ENCODE results near the gene LONP1. TPM values are rescaled to one million over a fixed set of nuclear protein-coding genes. Genes with fewer than 3 reads are reported as not detected.

The LONP1 gene
- total RNA-seq, 1 experiment from 2014 or later, result 113 TPM

DNA sequence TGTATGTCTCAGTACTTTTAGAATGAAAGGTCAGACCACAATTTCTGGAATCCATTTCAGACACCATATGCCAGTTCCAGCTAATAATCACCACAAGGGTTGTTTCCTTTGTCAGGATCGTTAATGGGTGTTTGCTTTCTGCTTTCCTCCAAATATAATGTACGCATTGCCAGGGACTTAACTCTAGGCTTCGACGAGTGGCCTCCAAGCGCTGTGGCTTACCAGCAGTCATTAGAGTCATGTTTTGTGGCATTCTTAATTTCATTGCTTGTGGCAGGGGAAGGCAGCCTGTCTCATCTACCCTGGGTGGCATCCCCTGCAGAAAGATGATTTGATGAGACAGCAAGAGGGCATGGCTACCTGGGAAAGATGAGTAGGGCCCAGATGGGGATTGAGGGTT is 74.5 kb downstream of the LONP1 start:
- no peak overlapping the region for H2BK15ac ChIP-seq (ENCODE audit: low read depth, low read length)
- no peak overlapping the region for H2BK12ac ChIP-seq (ENCODE audit: insufficient read length, low read depth, low read length)
- H3K27ac ChIP-seq (ENCODE audit: insufficient read length, low read depth, low read length), result no peak overlapping the region
- H3K56ac ChIP-seq (ENCODE audit: insufficient read length, low read depth, low read length), result no peak overlapping the region
- no peak overlapping the region for H2BK20ac ChIP-seq (ENCODE audit: low read depth, low read length, poor library complexity, severe bottlenecking)
- H4K91ac ChIP-seq (ENCODE audit: insufficient read length, low read depth, low read length), result no peak overlapping the region
- no peaks in the 10 kb centered on the region for H3K27me3 ChIP-seq (ENCODE audit: insufficient read depth, low read length)
- no peaks in the 10 kb centered on the region for H4K20me1 ChIP-seq (ENCODE audit: control insufficient read depth, insufficient read depth, insufficient read length)
- H3K23ac ChIP-seq (ENCODE audit: insufficient read length, low read depth, low read length), result no peak overlapping the region
- Mint-ChIP-seq H3K4me3 (no peak overlapping the region), H3K36me3 (ENCODE audit: insufficient read depth in 1 of 3, low read depth in 3 of 3) (peaks cover 43 to 86% (median 81%) of the 10 kb centered on the region in 3 experiments; a peak in 6 of 7 replicates), H3K9me3 (no peaks in the 10 kb centered on the region), H3K27me3 (ENCODE audit: low read depth) (no peaks in the 10 kb centered on the region), H3K4me1 (no peaks in the 10 kb centered on the region; a peak in 1 of 4 replicates), H3K27ac (peak overlapping the region in 1 of 3 experiments; percentile 7; a peak in 1 of 7 replicates)
- no peak for DNase-seq
- no peaks in the 10 kb centered on the region for H3K9me3 ChIP-seq (ENCODE audit: control insufficient read depth, low read depth, low read length)
- no peak overlapping the region for H2BK5ac ChIP-seq (ENCODE audit: insufficient read length, low read length)
- no peak overlapping the region for H4K8ac ChIP-seq (replicated peaks; ENCODE audit: insufficient read length, low read depth, low read length)
- no peak overlapping the region for H3K14ac ChIP-seq (ENCODE audit: insufficient read depth, low read length)
- H3K4ac ChIP-seq (ENCODE audit: low read depth, low read length), result no peak overlapping the region
- no CpG with 5 or more reads among the region's 5 CpGs for WGBS (ENCODE audit: extremely low coverage, insufficient read length, low lambda C conversion rate)
- H3K23me2 ChIP-seq (ENCODE audit: insufficient read length, low read depth, low read length, poor library complexity, severe bottlenecking), result no peaks in the 10 kb centered on the region
- TF ChIP-seq, protein P1, sequence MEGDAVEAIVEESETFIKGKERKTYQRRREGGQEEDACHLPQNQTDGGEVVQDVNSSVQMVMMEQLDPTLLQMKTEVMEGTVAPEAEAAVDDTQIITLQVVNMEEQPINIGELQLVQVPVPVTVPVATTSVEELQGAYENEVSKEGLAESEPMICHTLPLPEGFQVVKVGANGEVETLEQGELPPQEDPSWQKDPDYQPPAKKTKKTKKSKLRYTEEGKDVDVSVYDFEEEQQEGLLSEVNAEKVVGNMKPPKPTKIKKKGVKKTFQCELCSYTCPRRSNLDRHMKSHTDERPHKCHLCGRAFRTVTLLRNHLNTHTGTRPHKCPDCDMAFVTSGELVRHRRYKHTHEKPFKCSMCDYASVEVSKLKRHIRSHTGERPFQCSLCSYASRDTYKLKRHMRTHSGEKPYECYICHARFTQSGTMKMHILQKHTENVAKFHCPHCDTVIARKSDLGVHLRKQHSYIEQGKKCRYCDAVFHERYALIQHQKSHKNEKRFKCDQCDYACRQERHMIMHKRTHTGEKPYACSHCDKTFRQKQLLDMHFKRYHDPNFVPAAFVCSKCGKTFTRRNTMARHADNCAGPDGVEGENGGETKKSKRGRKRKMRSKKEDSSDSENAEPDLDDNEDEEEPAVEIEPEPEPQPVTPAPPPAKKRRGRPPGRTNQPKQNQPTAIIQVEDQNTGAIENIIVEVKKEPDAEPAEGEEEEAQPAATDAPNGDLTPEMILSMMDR (conservative IDR thresholded peaks at IDR 0.05), result no peak
- no peak overlapping the region for H3K18ac ChIP-seq (ENCODE audit: insufficient read length, low read depth, low read length)
- H2AFZ ChIP-seq (ENCODE audit: low read length), result no peak overlapping the region
- H3K4me1 ChIP-seq (ENCODE audit: insufficient read depth, low read length), result no peaks in the 10 kb centered on the region
- H2AK5ac ChIP-seq (ENCODE audit: insufficient read length, low read length), result no peak overlapping the region
- no peak overlapping the region for H4K5ac ChIP-seq (ENCODE audit: insufficient read length, low read depth, low read length)
- no peak overlapping the region for H3K9ac ChIP-seq (ENCODE audit: extremely low read depth, insufficient read length, low read length)
- no peak overlapping the region for H3K4me2 ChIP-seq (ENCODE audit: insufficient read depth, insufficient read length, low read length)
- H3K79me1 ChIP-seq (ENCODE audit: insufficient read depth, low read depth, low read length, poor library complexity, severe bottlenecking), result peaks cover 7% of the 10 kb centered on the region
- no peak overlapping the region for H2BK120ac ChIP-seq (ENCODE audit: low read depth, low read length, poor library complexity, severe bottlenecking)
- no peak overlapping the region for H3T11ph ChIP-seq (ENCODE audit: low read length)
- peaks cover 12% of the 10 kb centered on the region; the same call in 1 of the 2 replicates for H3K79me2 ChIP-seq (ENCODE audit: insufficient read depth, low read length)
